ENCODE data around the gene ALOX12B. TPM values are rescaled to one million over a fixed set of nuclear protein-coding genes. Genes with fewer than 3 reads are reported as not detected.

The ALOX12B gene
- total RNA-seq, 4 donors from 2014 or later = not detected

- H3K9me3 ChIP-seq = no peaks in the 10 kb centered on the region
- peaks cover 0 to 2% of the 10 kb centered on the region in 2 donors for H3K27me3 ChIP-seq
- peak overlapping the region; percentile 54 to 86 (median 60) for H3K4me3 ChIP-seq
- H3K27ac ChIP-seq = peak overlapping the region; percentile 16 to 94 (median 74)
- H3K4me1 ChIP-seq = peaks cover 4 to 79% (median 60%) of the 10 kb centered on the region in 4 donors
- peak in 1 of 2 donors; percentile 22 for DNase-seq (ENCODE audit: low spot score in 2 of 2)
- WGBS, 2 donors = 0 to 1% methylated on average over 49 to 62 of the region's 76 CpGs
- no peaks in the 10 kb centered on the region for H3K36me3 ChIP-seq
- TF ChIP-seq CTCF (IDR thresholded peaks at IDR 0.05) (peak; percentile 35 to 70 (median 56)), POLR2A (IDR thresholded peaks at IDR 0.05) (peak in 1 of 2 donors; percentile 58), EP300 (IDR thresholded peaks at IDR 0.05) (peak in 1 of 2 donors; percentile 50)
Measured at GRCh38 chr17:8121681-8122421, 34.3 kb upstream of the ALOX12B start.

GRCh38 chr17:8121407-8121680 lies 33.8 kb upstream of the ALOX12B start:
- DNase-seq (ENCODE audit: low spot score in 2 of 2) = no peak
- no peaks in the 10 kb centered on the region for H3K36me3 ChIP-seq
- H3K27me3 ChIP-seq = peaks cover 0 to 7% of the 10 kb centered on the region in 2 donors
- peak overlapping the region; percentile 54 to 86 (median 60) for H3K4me3 ChIP-seq
- peak overlapping the region; percentile 16 to 94 (median 74) for H3K27ac ChIP-seq
- WGBS, 2 donors = 4% methylated on average over 14 to 21 of the region's 25 CpGs
- H3K9me3 ChIP-seq = no peaks in the 10 kb centered on the region
- peaks cover 4 to 80% (median 60%) of the 10 kb centered on the region in 4 donors for H3K4me1 ChIP-seq
- no peak for TF ChIP-seq POLR2A (IDR thresholded peaks at IDR 0.05)
- no peak for TF ChIP-seq CTCF (IDR thresholded peaks at IDR 0.05)
- TF ChIP-seq EP300 (IDR thresholded peaks at IDR 0.05) = no peak

GRCh38 chr17:8120520-8121406 lies 33.2 kb upstream of the ALOX12B start:
- 1 to 3% methylated on average over 40 of the region's 40 CpGs for whole genome bisulfite sequencing, 2 donors
- DNase-seq (ENCODE audit: low spot score in 2 of 2) = peak in 1 of 2 donors; percentile 41
- no peak for TF ChIP-seq POLR2A (IDR thresholded peaks at IDR 0.05)
- peak; percentile 8 to 51 (median 14) for TF ChIP-seq CTCF (IDR thresholded peaks at IDR 0.05)
- Histone ChIP-seq H3K9me3 (no peaks in the 10 kb centered on the region), H3K36me3 (no peaks in the 10 kb centered on the region), H3K27ac (peak overlapping the region; percentile 19 to 94 (median 61)), H3K4me3 (peak overlapping the region; percentile 54 to 86 (median 60)), H3K4me1 (peaks cover 4 to 80% (median 59%) of the 10 kb centered on the region in 4 donors), H3K27me3 (peaks cover 0 to 12% of the 10 kb centered on the region in 2 donors)

- Histone ChIP-seq H3K27me3 (peaks cover 0 to 17% of the 10 kb centered on the region in 2 donors), H3K36me3 (no peaks in the 10 kb centered on the region), H3K27ac (peak overlapping the region; percentile 79 to 94 (median 86)), H3K9me3 (no peaks in the 10 kb centered on the region), H3K4me3 (peak overlapping the region; percentile 56 to 86 (median 62)), H3K4me1 (peaks cover under 1 to 73% (median 51%) of the 10 kb centered on the region in 4 donors)
- 1% methylated on average over 28 of the region's 28 CpGs for WGBS, 2 donors
- peak; percentile 65 to 89 for DNase-seq (ENCODE audit: low spot score in 2 of 2)
- TF ChIP-seq EP300 (IDR thresholded peaks at IDR 0.05) (peak; percentile 8 to 58), CTCF (IDR thresholded peaks at IDR 0.05) (no peak), POLR2A (IDR thresholded peaks at IDR 0.05) (no peak)
Measured at GRCh38 chr17:8119581-8120519, 32.3 kb upstream of the ALOX12B start.

Data from tibial nerve (tissue), 4 donors.